CD1c-positive myeloid dendritic cell (primary cell): ENCODE data around the gene FOS.
A peak's percentile ranks its signal among the peaks of the same experiment; 100 is the strongest.

Experiments
- DNase-seq: peaks from one replicate; pipeline ENCODE4 v3.0.0-alpha.2; 2016; ENCODE audit errors: extremely low spot score

Gene FOS

GRCh38 chr14:75250800-75251199 is 27.8 kb upstream of the FOS start:
- no peak for DNase-seq

DNA sequence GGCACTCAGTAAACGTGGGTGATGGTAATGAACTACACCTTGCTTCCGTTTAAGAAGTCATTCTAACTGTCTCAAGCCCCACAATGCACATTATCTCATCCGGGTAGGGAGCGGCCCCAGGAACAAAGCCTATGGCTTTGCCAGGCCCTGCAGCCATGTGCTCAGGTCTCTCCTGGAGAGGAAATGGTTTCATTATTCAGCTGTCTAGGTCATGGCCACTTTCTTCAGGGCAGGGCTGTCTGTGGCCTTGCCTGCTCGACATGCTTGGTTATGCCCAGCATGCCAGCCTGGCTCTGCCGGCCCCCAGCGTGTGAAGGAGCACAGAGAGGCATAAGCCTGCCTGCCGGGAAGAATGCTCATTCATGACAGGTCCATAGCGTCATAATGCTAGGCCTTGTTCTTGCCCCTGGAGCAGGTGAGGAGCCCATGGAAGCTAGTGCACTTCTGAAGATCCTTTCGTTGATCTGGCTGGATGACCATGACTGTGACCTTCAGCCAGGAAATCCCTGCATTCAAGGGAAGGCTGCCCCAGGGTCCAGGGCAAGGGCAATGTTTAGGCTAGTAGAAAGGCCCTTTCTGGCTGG is 26.3 kb upstream of the FOS start:
- no peak for DNase-seq

- no peak for DNase-seq
Measured at GRCh38 chr14:75254381-75254822, 24.2 kb upstream of the FOS start.

DNA sequence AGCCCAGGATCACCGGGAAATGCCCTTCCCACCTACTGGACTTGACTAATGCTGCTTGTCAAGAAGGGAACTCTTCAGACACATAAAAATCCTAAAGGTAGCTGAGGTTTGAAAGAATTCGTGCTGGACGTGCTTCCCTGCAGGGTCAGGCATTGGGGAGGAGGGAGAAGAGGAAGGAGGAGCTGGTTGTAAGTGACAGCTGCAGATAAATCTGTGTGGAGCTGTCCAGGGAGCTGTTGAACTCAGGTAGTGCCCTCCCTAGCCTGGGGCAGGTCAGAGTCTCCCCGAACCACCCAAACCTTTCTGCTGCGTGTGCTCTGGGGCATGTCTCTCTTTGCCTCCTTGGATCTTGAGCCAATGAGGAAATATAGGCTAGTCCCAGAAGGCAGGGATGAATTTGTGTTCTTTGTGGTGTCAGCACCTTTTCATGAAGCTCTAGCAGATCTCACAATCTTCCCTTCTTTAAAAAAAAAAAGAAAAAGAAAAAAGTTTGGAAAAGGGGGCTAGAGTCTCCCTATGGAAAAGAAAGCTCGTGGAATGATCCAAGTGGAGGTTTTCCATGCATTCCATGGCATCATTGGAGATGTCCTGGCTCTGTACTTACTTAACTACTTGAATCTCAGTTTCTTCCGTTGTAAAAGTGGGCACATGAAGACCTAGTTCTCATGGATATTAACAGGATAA is 23.6 kb upstream of the FOS start:
- no peak for DNase-seq

GRCh38 chr14:75258079-75258802 is 20.4 kb upstream of the FOS start:
- peak; percentile 71 for DNase-seq

DNA sequence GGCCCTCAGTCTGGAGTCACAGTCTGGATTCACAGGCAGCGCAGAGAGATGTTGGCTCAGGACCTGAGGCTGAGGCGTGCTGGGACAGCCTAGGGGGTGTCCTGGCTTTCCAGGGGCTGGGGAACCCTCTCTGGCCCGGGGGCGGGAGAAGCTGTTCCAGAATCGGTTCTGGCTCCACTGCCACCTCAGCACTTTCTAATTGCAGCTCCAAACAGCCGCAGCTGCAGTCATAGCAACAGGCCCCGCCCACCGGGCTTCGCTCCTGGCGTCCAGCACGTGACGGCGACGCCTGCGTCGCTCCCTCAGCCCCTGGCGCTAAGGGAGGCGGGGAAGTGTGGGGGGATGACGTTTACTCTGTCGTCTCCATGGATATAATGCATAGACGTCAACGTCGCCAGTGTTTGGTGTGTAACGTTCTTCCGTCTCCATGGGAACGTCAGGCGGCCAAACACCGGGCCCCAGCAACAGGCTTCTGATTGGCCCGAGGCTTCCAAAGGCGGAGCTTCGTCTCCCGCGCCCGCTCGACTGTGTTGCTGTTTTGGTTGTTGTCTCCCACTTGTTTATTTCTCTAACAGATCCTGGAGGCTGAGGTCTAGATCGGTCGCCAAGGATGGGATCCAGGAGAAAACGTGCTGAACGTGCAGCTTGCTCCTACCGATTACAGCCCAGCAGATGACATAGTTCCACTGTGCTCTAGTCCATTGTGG is 19.7 kb upstream of the FOS start:
- peak; percentile 100 for DNase-seq

DNA sequence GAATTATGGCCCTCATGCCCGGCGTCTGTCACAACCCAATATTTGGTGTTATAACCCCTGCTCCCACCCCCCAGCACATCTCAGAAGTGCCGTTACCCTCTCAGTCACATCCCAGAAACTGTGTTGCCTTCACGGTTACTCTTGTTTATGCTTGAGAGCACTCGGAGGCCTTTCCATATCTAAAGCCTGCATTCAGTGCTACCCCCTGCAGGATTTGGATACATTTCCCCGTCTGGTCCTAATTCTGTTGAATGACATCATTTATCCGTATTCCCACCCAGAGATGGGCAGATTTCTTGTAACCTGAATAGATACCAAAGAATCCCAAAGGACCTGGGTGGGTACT is 19.1 kb upstream of the FOS start:
- no peak for DNase-seq

GRCh38 chr14:75260025-75260763 is 18.4 kb upstream of the FOS start:
- no peak for DNase-seq

DNA sequence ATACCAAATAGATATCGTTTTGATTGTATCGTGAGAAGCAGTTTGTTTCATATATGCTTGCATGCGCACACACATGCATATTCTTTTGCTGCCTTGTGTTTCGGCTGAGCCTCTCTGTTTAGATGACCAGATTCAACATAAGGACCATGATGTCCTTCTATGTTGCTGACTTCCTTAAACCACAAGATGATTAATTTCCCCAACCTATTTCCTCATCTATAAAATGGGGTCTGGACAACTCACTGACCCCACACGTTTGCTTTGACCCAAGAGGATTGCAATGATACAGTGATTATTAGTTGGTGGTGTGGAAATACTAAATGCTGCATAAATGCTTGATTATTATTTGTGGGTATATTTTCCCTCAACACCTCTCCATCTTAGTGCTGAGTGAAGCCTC is 16.8 kb upstream of the FOS start:
- DNase-seq = peak; percentile 18

DNA sequence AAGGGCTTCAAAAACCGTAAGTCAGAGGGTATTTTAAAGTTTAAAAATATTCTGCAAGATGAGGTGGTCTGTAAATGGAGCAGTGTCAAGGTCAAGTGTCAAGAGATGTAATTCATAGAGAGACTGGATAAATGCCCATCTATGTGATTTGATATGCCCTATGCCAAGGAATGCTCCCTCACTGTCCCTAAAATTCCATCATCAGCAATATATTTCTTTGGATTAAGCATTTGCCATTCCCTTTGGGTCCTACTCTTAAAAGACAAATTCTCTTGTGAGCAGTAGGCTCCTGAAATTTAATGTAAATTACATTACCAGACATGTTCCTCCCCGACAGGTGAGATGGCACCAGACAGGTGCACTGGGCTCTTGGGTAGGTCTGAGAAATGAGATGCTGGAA is 16.0 kb upstream of the FOS start:
- DNase-seq = no peak

DNA sequence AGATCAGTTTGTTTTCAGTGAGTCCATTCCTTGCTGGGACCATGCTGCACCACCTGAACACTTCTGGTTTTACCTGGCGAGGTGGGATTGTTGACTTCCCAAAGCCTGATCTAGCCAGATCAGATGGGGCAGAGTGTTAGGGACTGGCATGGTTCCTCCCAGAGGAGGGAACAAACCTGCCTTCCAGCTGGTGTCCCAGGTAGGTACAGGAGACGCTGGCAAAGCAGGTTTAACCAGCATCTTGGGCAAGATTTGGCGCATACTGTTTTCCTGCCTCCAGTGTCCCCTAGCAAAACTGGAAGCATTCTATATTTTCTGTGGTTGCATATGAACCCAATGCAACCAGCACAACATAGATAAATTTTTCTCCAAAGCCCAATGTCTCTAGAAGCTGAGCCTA is 14.6 kb upstream of the FOS start:
- no peak for DNase-seq

GRCh38 chr14:75267141-75267721 is 11.4 kb upstream of the FOS start:
- DNase-seq = no peak

DNA sequence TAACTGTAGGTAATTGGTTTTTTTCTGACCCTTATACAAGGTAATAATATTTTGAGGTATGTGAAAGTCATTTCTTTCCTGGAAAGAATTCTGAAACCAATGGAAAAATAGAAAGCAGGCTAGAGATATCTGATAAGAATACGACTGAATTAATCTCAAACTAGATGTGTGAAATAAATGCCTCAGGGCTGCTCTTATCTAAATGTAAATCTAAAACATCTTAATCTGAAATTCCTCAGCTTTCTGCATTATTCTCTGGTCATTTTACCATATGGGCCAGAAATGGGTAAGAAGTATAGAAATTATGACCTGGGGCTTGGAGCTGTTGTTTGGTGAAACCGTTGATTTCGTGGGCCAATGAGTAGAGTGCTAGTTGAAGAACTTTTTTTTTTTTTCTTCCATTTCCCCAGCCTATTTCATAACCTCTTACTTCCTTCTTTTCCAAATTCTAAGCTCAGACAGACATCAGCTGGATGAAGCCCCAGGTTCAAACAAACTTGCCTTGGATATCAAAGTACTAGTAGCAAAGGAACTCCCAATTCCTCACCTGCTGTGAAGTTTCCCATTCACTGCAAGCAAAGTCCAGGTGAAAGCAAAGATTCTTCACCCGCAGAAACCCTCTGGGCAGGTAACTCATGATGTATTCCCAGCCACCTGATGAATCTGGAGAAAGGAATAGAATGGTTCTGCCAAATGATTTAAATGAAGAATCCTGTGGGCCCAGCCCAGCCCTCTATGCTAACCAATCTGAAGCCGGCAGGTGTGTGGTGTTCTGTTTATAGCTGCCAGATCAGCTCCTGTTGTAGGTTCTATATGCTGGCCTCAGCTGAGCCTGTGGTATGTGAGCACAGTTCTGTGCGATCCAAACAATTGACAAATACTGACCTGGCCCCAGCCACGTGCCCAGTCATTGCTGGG is 9.7 kb upstream of the FOS start:
- DNase-seq = peak; percentile 79

DNA sequence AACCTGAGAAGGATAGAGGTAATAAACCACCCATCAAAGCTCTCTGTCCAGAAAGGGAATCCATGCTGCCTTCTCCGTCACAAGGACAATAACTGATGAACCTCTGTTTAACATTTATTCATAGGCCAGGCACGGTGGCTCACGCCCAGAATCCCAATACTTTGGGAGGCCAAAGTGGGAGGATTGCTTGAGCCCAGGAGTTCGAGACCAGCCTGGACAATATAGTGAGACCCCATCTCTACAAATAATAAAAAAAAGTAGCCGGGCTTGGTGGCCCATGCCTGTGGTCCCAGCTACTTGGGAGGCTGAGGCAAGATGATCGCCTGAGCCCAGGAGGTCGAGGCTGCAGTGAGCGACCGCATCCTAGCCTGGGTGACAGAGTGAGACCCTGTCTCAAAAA is 7.1 kb upstream of the FOS start:
- DNase-seq = no peak

DNA sequence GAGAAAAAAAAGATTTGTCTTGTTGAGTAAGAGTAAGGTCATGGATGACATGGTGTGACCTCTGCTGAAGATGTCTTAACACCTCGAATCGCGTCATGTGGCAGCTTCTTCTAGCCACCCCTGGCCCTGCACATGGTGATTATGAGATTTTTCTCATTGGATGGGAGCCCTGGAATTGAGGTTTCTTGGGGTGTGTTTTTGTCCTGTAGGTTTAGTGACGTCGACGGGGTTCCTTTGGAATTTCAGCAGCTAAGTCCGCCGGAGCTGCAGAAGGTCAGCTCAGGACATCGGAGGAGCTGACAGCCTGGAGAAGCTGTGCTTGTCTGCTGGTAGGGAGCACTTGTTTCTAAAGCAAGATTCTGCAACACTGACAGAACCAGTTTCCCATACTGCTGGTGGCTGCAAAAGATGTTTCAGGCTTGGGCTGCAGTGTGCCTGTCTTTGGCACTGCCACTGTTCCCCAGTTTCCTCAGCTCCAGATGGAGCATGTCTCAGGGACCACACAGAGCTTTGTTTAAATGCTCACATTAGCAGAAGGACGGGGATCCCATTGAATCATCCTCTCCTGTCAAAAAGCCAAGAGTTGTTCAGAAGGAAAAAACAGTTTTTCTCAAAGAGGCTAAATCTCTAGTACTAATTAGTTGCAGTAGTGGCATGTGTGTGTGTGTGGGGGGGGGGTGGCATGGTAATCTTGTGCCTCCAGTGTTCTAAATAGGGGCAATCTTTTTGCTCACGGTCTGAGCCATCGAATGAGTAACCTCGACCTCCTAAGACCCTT is 5.2 kb upstream of the FOS start:
- peak; percentile 55 for DNase-seq

DNA sequence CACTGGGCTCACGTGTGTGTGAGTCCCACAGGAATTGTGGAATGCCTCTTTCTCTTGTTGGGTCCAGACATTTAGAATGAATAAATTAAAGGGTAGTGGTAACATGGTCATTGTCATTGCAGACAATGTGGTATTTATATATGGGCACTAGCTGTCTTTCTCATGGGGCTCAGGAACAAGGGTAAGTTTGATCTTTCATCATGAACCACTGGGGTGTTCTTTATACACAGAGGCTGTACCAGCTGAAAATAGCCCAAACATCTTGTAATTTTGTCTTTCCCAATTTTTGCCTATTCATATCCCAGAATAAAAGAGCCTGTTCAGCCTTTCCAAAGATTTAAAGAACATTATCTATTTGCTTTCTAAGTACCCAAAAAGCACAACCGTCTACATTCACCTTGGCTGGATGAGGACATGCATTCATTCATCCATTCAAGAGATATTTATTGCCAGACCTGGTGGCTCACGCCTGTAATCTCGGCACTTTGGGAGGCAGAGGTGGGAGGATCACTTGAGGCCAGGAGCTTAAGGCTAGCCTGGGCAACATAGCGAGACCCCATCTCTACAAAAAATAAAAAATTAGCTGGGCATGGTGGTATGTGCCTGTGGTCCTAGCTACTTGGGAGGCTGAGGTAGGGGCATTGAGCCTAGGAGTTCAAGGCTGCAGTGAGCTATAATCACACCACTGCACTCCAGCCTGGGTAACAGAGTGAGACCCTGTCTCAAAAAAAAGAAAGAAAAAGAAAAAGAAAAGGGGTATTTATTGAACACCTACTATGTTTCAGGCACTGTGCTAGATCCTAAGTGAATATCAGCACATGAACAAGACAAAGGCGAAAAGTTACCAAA is 4.4 kb upstream of the FOS start:
- no peak for DNase-seq

DNA sequence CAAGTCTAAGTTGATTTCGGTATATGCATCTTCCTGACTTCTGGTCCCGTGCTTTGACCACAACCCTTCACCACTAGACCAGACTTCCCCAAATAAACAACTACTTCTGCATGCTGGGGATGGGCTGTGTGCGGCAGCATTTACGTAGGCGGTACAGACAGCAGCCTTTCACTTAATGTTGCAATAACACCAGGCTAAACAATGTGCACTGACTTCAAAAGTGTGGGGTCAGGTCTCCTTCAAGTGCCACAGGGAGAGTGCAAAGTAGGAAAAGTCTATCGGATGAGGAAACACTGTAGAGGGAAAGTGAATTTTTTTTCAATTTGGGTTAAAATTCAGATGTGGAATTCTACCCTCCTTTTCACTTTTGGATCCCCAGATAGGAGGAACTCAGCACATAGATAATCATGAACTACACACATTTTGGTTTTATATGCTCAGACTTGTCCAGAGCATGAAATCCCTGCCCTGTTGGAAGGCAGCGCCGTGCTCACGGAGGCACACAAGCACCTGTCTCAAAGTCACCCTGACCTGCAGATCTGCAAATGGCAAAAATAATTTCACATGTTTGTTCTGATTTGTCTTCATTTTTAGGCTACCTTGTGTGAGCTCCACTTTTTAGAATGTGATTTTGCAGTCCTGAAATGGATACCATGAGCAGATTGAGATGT is 3.6 kb upstream of the FOS start:
- DNase-seq = peak; percentile 95

- no peak for DNase-seq
Measured at GRCh38 chr14:75275598-75275997, 3.0 kb upstream of the FOS start.
